Measurements from ENCODE around the gene ITGB8.

DNA sequence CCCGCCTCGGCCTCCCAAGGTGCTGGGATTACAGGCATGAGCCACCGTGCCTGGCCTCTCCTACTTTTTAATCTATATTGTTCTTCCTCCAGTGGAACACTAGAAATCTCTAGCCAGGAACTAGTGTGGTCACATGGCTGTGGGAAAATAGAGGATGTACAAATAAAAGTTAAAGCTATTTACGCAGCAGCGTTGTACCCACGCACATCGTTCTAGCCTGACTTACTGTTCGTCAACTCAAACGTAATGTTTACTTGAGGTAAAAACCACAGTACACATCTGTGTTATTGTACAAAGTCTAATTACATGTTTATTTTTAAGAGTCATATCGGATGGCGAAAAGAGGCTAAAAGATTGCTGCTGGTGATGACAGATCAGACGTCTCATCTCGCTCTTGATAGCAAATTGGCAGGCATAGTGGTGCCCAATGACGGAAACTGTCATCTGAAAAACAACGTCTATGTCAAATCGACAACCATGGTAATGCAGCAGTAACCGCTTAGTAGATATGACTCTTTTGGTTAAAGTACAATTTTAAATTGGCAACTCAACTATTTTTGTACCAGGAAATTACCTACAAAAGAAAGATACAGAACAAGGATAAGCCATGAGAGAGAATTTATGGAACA, 50.8 kb downstream of the ITGB8 start:
- no peak for TF ChIP-seq EZH2 (IDR thresholded peaks at IDR 0.05; ENCODE audit: borderline replicate concordance, low read depth, low read length, severe bottlenecking)
- TF ChIP-seq, protein P1, sequence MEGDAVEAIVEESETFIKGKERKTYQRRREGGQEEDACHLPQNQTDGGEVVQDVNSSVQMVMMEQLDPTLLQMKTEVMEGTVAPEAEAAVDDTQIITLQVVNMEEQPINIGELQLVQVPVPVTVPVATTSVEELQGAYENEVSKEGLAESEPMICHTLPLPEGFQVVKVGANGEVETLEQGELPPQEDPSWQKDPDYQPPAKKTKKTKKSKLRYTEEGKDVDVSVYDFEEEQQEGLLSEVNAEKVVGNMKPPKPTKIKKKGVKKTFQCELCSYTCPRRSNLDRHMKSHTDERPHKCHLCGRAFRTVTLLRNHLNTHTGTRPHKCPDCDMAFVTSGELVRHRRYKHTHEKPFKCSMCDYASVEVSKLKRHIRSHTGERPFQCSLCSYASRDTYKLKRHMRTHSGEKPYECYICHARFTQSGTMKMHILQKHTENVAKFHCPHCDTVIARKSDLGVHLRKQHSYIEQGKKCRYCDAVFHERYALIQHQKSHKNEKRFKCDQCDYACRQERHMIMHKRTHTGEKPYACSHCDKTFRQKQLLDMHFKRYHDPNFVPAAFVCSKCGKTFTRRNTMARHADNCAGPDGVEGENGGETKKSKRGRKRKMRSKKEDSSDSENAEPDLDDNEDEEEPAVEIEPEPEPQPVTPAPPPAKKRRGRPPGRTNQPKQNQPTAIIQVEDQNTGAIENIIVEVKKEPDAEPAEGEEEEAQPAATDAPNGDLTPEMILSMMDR (IDR thresholded peaks at IDR 0.05; ENCODE audit: borderline replicate concordance, extremely low read depth, low read length, poor library complexity, severe bottlenecking): no peak

Measured in DND-41 (cell line).